GM19035 (cell line): ENCODE data around the gene NFKBIE.

Experiments used
- ATAC-seq: cut with Tn5 transposase; IDR thresholded peaks from one replicate; pipeline ENCODE4 v1.9.1; 2021; ENCODE audit not compliant: unreplicated experiment

The NFKBIE gene

DNA sequence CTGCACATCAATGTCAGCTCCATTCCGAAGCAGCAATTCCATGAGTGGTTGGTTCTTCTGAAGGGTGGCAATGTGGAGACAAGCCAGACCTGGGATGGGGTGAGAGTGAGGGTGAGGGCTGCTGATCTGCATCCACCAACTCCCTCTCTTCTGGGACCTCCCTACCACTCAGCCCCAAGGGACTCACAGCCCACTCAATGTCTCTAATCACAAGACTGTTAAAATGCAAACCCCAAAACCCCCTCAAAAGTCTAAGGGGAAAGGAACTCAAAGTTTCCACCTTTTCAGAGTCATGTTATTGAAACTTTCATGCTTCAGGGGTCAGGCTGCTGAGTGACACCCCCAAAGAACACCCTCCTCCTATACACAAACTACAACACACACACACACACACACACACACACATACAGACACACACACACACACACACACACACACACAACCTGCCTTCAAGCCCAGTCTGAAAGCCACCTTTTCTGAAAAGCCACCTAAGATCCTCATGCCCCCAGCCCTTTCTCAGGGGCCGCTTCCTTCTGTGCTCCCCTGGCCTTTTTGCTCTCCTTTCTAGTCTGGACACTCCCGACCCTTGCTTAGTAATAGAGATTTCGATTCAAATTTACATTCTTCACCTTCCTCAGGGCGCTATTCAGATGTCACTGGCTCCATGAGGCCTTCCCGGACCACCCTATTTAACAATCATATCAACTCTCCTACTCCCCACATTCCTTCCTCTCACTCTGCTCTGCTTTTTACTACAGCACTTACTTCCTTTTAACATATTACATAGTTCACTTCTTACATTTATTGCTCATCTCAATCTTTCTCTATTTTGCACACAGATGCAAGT is 4.7 kb downstream of the NFKBIE start:
- ATAC-seq, result no peak

- ATAC-seq, result no peak
Measured at GRCh38 chr6:44260011-44260410, 5.3 kb downstream of the NFKBIE start.

DNA sequence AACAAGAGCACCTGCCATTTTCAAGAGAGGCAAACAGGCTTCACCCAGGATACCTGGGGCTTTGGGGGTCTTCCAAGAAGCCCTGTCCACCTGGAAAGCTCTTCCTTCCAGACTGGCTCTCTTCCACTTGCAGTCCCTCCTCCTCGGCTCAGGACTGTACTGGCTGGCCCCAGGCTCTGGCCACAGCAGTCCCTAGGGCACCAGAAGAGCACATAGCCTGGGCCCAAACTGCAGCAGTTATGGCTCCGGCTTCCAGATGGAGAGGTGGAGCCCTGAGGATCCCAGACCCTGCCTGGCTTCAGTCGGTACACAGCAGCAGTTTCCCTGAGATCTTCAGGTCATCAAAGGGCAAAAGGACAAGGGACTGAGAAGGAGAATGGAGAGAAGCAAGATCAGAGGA is 6.4 kb downstream of the NFKBIE start:
- ATAC-seq, result no peak

DNA sequence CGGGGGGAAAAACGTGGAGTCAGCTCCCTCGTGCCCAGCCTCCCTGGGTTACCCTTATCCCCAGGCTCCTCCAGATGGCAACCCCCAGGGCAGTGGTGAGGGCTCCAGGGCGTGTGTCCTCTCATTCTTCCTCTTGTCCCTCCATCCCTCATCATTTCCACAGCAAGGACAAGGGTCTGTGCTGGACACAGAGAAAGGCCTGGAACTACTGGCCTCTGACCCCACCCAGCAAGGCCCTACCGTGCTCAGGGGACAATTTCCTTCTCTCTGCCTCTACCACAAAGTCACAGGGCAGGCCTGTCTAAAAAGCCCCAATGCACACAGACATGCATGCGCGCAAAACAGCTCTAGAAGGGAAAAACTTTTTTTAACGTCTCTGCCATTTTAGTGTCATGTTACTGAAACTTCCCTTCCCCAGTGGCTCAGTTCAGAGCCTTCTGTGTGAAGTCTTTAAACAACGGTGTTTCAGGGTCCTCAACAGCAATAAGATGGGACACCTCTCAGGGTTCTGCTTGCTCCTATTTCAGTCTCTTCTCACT is 7.0 kb downstream of the NFKBIE start:
- no peak for ATAC-seq

- ATAC-seq, result no peak
Measured at GRCh38 chr6:44257753-44258324, 7.5 kb downstream of the NFKBIE start.

DNA sequence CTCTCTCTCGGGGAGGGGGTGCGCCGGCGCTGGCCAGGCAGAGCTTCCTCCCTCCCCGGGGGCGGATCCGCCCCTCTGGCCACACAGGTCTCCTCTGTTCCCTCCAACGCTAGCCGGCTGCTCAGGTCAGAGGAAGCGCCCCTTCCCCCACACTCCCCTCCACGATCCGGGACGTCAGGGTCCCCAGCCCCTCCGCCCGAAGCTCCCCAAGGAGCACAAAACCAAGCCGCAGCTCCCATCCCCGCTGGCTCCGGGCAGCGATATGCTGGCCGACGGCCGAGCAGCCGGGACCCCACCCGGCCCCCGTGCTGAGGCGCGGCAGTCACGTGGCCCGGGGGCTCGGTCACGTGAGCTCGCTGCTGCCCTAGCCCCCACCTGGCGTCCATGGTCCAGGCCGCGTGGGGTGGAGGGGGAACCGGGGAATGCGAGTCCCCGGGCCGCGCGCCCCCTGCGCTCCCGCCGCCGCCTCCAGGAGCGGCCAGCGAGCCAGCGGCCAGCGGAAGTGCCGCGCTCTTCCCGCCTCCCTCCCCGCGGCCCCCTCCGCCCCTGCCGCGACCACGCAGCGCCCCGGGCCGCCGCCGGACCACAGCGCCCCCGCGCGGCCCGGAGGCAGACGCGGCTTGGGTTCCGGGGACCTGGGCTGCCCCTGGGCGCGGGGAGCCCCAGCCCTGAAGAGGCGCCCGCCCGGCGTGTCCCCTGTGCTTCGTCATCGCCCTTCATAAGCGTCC is 8.2 kb downstream of the NFKBIE start, which contains the start of gene SLC35B2:
SLC35B2 (minus strand) TSS at position 504 of the 728 bp plus-strand sequence; CDS start at position 386, 118 bp downstream.
- ATAC-seq, result peak; percentile 47

GRCh38 chr6:44256775-44257024 is 8.7 kb downstream of the NFKBIE start:
- ATAC-seq, result no peak

DNA sequence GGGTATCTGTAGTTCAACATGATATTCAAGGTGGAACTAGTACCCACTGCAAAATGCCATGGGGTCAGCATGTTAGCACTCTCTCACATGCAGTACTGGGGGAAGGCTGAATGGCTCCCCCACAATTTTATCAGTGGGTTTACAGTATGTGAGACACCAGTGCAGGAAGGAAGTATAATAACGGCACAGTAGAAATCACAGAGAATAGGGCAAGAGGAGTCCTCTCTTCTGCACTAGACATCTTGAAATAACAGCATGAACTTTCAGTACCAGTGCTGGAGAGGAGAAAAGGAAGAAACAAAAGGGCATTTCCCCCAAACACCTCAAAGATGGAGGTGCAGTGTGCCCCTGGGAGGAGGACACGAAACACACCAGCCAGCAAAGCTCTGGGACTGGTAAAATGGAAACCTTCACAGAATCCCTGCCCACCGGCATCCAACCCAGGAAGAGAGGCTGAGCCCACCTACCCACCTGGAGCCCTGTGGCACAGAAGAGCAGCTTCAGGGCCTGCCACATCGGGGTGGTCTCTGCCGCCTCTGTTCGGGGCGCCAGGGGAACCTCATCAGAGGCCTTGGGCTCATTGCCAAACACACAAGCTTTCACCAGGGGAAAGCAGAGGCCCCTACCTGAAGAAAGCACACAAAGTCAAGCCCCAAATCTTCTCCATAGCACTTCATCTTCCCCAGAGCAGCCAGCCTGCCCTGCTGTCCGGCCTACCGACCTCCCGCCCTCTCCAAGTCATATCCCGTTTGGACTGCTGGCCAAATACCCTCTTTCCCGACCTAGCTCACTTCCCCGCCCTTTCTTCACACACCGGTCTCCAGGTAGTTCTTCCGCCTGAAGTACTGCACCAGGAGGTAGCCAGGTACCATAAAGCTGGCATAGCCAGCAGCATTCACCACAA is 9.2 kb downstream of the NFKBIE start:
- ATAC-seq, result no peak

DNA sequence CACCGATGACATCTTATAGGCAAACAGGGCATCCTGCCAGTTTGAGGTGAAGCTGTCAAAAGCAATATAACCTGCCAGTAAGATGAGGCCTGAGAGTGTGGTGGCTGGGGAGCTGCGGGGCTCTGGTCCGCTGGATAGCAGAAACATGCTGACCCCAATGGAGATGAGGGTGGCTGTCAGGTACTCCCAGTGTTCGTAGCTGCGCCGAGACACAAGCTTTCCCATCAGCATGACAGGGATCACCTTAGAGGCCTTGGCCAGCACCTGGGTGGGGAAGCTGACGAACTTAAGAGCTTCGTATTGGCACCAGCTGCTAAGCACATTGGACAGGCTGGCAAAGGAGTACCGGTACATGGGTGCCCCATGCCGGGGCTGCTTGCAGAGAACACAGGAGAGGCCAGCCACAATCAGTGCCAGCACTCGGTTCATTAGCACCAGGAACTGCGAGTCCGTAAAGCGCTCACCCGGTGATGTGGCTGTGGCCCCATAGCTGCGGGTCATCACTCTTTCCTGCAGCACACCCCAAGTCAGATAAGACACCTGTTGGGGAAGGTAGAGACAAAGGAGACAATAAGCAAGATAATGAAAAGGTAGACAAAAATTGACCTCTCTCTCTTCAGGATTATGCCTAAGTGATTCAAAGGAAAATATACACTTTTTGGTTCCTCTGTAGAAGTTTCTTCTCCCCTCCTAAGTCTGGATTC is 10.1 kb downstream of the NFKBIE start:
- no peak for ATAC-seq

- ATAC-seq, result no peak
Measured at GRCh38 chr6:44254191-44255104, 10.9 kb downstream of the NFKBIE start.

DNA sequence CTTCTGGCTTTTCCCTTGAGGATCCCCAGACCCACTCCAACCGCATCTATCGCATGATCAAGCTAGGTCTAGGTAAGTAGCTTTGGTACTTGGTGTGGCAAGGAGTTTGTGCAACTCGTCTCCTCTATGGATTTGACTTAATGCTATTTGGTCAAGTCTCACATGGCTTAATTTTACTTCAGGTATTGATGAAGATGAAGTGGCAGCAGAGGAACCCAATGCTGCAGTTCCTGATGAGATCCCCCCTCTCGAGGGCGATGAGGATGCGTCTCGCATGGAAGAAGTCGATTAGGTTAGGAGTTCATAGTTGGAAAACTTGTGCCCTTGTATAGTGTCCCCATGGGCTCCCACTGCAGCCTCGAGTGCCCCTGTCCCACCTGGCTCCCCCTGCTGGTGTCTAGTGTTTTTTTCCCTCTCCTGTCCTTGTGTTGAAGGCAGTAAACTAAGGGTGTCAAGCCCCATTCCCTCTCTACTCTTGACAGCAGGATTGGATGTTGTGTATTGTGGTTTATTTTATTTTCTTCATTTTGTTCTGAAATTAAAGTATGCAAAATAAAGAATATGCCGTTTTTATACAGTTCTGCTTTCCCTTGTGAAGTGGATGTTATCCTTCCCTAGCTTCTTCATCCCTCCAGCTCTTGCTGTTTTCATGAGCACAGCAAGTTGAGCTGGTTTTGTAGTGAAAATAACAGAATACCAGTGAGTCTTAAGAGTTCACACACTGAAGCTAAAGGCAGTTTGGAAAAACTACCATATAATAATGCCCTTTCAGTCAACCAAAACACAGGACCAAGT is 11.8 kb downstream of the NFKBIE start:
- ATAC-seq, result no peak

GRCh38 chr6:44251576-44252524 is 13.5 kb downstream of the NFKBIE start:
- no peak for ATAC-seq

- ATAC-seq, result no peak
Measured at GRCh38 chr6:44250718-44251123, 14.6 kb downstream of the NFKBIE start.

- no peak for ATAC-seq
Measured at GRCh38 chr6:44250067-44250717, 15.2 kb downstream of the NFKBIE start.

DNA sequence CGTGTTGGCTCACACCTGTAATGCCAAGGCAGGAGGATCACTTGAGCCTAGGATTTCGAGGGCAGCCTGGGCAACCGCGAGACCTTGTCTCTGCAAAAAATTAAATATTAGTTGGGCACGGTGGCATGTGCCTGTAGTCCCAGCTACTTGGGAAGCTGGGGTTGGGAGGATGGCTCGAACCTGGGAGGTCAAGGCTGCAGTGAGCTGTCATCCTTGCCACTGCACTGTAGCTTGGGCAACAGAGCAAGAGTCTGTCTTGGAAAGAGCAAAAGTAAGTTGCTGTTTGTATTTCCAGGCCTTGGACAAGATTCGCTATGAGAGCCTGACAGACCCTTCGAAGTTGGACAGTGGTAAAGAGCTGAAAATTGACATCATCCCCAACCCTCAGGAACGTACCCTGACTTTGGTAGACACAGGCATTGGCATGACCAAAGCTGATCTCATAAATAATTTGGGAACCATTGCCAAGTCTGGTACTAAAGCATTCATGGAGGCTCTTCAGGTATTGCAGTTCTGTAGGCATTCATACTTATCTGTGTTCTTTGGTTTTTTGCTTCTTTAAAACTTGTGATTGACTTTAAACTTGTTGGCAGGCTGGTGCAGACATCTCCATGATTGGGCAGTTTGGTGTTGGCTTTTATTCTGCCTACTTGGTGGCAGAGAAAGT is 16.1 kb downstream of the NFKBIE start:
- ATAC-seq, result no peak

- no peak for ATAC-seq
Measured at GRCh38 chr6:44248579-44248978, 16.8 kb downstream of the NFKBIE start.
